Peyer's patch (tissue), 4 donors: ENCODE data around the gene CDK7.

Source experiments
- CTCF ChIP-seq, 6 experiments: fragments of 450-650 bp in 4 of 6; fragments of 200-600 bp in 2 of 6; sonication (generic) in 1 of 6; IDR thresholded peaks; one replicate each; pipeline ENCODE4 v1.5.1; 2017 to 2019; ENCODE audit warnings: antibody characterized with exemption in 6 of 6, mild to moderate bottlenecking in 3 of 6, moderate library complexity in 1 of 6
- POLR2A ChIP-seq, 2 donors: fragments of 450-650 bp; IDR thresholded peaks; one replicate each; pipeline ENCODE4 v1.5.1; 2017; ENCODE audit warnings: antibody characterized with exemption in 2 of 2, mild to moderate bottlenecking in 2 of 2, moderate library complexity in 2 of 2

- no peak for TF ChIP-seq CTCF (IDR thresholded peaks at IDR 0.05)
- no peak for TF ChIP-seq POLR2A (IDR thresholded peaks at IDR 0.05)
Measured at GRCh38 chr5:69295088-69295754, 60.5 kb downstream of the CDK7 start.
